ENCODE results near the gene MYPN.

- TF ChIP-seq POLR2A (IDR thresholded peaks at IDR 0.05; ENCODE audit: low read length) (no peak), GATA1 (IDR thresholded peaks at IDR 0.05; ENCODE audit: low read depth, low read length) (no peak)
Observed at GRCh38 chr10:68231106-68231816, 122.0 kb downstream of the MYPN start.

Data from erythroblast (primary cell).